H1 (cell line): ENCODE results near the gene ADAMTS16.

Source experiments
- CTCF ChIP-seq, 3 experiments: IDR thresholded peaks; 1 replicate in 2 of 3; 2 replicates in 1 of 3; pipeline versions ENCODE4 v1.5.1 to v1.6.1; 2011; ENCODE audit warnings: low read length in 3 of 3, mild to moderate bottlenecking in 3 of 3, inconsistent platforms in 2 of 3, low read depth in 1 of 3, moderate library complexity in 1 of 3; ENCODE audit not compliant: insufficient read depth in 1 of 3; ENCODE audit errors: control extremely low read depth in 1 of 3
- JUND ChIP-seq: IDR thresholded peaks from 2 replicates; pipeline ENCODE4 v1.6.1; 2011; ENCODE audit warnings: mild to moderate bottlenecking, improper control_type of control experiment, low read length
- NRF1 ChIP-seq: IDR thresholded peaks from 2 replicates; pipeline ENCODE4 v1.6.1; 2011; ENCODE audit warnings: mild to moderate bottlenecking, low read depth, low read length, improper control_type of control experiment
- POLR2A ChIP-seq, 2 experiments: IDR thresholded peaks; 1 replicate in 1 of 2; 2 replicates in 1 of 2; pipeline ENCODE4 v1.6.1; 2011; ENCODE audit warnings: low read depth in 2 of 2, low read length in 2 of 2, mild to moderate bottlenecking in 2 of 2; ENCODE audit errors: control extremely low read depth in 1 of 2
- RFX5 ChIP-seq: IDR thresholded peaks from 2 replicates; pipeline ENCODE4 v1.6.1; 2011; ENCODE audit warnings: low read depth, low read length, improper control_type of control experiment, borderline replicate concordance
- SP2 ChIP-seq: IDR thresholded peaks from 2 replicates; pipeline ENCODE4 v1.6.1; 2012; ENCODE audit warnings: mild to moderate bottlenecking, low read length, inconsistent platforms
- SUZ12 ChIP-seq: fragments of 200-600 bp; sonication (generic); IDR thresholded peaks from 2 replicates; pipeline ENCODE4 v1.6.1; 2012; ENCODE audit warnings: mild to moderate bottlenecking, inconsistent platforms, low read length, moderate library complexity, mixed read lengths
- USF2 ChIP-seq: IDR thresholded peaks from 2 replicates; pipeline ENCODE4 v1.6.1; 2011; ENCODE audit warnings: low read length, improper control_type of control experiment
- ZNF274 ChIP-seq: IDR thresholded peaks from 2 replicates; pipeline ENCODE4 v1.7.0; 2012; ENCODE audit warnings: low read length, borderline replicate concordance; ENCODE audit errors: extremely low read depth

- TF ChIP-seq NRF1 (no peak), CTCF (IDR thresholded peaks at IDR 0.05; ENCODE audit: control extremely low read depth in 1 of 3, insufficient read depth in 1 of 3, low read depth in 1 of 3, low read length in 3 of 3) (no peak), JUND (no peak), SP2 (no peak), SUZ12 (no peak), POLR2A (IDR thresholded peaks at IDR 0.05; ENCODE audit: control extremely low read depth in 1 of 2, low read depth in 2 of 2, low read length in 2 of 2) (no peak), USF2 (no peak), RFX5 (no peak), ZNF274 (no peak)
Measured at GRCh38 chr5:5132234-5132633, 7.9 kb upstream of the ADAMTS16 start.
